Suprapubic skin (tissue), 3 donors: ENCODE measurements around the gene PAK6.

Experiments
- CTCF ChIP-seq, 2 donors: fragments of 200-600 bp in 1 of 2; fragments of 450-650 bp in 1 of 2; sonication (generic) in 1 of 2; IDR thresholded peaks; one replicate each; pipeline ENCODE4 v1.5.1; 2016 to 2019; ENCODE audit warnings: antibody characterized with exemption in 2 of 2, mild to moderate bottlenecking in 1 of 2, moderate library complexity in 1 of 2
- EP300 ChIP-seq: sonication (generic); formaldehyde crosslinking; IDR thresholded peaks from one replicate; pipeline ENCODE4 v1.6.1; 2017; ENCODE audit warnings: antibody characterized with exemption
- POLR2A ChIP-seq, 2 donors: fragments of 450-650 bp; IDR thresholded peaks; one replicate each; pipeline ENCODE4 v1.6.1; 2017; ENCODE audit warnings: antibody characterized with exemption in 2 of 2, mild to moderate bottlenecking in 2 of 2, moderate library complexity in 2 of 2

- no peak for TF ChIP-seq CTCF (IDR thresholded peaks at IDR 0.05)
- TF ChIP-seq POLR2A (IDR thresholded peaks at IDR 0.05): no peak
- no peak for TF ChIP-seq EP300
These were observed 50.4 kb downstream of the PAK6 start for GRCh38 chr15:40289140-40289775.
